GDM1 (cell line): ENCODE data around the gene MAN2A1.

Experiments used
- DNase-seq: peaks from one replicate; lab custom pipeline; 2025; lab: John Stamatoyannopoulos, UW

The MAN2A1 gene

GRCh38 chr5:109707531-109707930 is 17.8 kb downstream of the MAN2A1 start:
- no peak for DNase-seq

- no peak for DNase-seq
These were observed 19.1 kb downstream of the MAN2A1 start for GRCh38 chr5:109708813-109709212.

- no peak for DNase-seq
These were observed 19.5 kb downstream of the MAN2A1 start for GRCh38 chr5:109709225-109709624.

DNA sequence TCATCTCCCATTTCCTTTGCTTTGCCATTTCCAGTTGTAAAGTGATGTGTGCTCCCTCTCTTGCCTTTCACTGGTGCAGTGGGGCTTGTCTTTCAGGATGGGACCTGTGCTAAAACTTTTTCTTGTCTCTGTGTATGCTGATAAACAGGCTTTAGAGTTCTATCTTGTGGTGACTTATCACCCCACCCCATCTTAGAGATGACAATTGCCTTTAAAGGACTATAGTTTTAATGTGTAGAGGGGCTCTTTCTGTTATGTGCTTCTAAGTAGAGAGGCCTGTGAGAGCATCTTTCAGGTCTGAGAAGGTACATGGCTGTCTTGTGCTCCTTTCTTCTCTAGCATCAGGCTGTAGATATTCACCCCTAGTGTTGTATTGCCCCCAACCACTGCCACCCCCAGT is 21.9 kb downstream of the MAN2A1 start:
- DNase-seq = no peak

DNA sequence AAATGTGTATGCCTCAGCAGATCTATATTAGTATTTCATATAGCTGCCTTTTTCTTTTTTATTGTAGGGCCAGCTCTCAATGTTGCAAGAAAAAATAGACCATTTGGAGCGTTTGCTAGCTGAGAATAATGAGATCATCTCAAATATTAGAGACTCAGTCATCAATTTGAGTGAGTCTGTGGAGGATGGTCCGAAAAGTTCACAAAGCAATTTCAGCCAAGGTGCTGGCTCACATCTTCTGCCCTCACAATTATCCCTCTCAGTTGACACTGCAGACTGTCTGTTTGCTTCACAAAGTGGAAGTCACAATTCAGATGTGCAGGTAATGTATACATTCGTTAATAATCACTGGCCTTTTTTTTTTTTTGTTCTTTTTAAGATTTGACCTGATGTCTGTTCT is 23.7 kb downstream of the MAN2A1 start:
- no peak for DNase-seq

- no peak for DNase-seq
These were observed 24.9 kb downstream of the MAN2A1 start for GRCh38 chr5:109714592-109714991.

DNA sequence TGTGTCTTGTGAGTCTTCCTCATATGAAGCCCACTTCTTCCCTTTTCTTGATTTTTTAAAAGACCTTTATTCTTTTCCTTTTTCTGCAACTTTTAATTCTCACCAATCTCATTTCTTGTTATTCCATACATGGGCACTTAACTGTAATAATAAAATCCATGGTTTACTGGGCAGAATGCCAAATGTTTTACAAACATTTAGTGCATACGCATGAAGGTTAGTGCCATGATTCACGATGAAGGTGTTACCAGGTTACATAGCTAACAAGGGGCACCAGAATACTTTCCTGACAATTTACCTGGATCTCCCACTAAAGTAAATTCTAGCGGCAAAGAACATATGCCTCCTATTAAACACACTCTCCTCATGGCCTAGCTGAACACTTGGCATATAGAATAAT is 28.5 kb downstream of the MAN2A1 start:
- DNase-seq = no peak

DNA sequence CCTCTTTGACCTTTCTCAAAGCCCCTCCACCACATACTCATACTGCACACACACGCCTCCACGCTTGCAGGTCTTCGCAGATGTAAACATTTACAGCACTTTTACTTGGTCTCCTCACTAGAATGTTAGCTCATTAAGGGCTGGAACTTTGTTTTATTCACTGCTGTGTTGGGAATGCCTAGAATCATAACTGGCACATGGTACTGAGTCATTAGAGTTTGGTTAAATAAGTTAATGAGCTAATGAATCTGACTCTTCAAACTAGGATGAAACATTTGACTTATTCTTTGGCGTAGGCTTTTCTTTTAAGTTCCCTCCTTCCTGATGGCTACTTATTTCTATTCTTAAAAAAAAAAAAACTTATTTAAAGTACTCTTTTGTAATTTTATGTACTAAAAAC is 28.9 kb downstream of the MAN2A1 start:
- no peak for DNase-seq

- no peak for DNase-seq
These were observed 30.3 kb downstream of the MAN2A1 start for GRCh38 chr5:109719978-109720377.

DNA sequence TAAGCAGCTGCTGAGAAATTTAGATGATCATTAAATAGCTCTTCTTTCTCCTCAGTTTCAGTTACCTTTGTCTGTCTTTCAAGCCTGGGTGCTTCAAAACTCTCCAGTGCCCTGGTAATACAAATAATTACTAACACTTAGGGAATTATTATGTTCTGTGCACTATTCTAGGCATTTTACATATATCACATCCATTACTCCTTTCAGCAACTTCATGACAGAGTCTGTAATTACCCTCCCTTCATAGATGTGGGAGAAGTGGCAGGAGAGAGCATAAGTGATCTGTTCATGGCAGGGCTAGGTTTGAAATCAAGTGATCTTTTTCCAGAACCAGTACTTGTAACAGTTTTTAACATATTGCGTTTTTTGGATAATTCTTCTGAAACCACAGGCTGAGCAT is 32.0 kb downstream of the MAN2A1 start:
- DNase-seq = no peak

DNA sequence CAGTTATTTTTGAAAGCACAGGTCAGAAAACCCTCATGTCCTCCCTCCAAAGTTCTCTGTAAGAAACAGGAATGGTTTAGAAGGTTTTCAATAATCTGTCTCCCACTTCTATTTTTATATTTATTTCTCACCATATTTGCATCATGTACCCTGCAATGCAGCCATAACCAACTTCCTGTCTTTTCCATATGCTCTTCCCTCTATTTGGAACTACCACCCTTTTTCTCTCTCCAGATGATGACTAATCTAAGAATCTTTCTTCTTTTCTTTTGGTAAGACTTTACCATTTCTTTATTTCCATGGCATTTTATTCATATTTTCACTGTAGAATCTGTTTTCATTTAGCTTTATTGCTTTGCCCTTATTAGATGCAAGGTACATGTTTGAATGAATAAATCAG is 33.9 kb downstream of the MAN2A1 start:
- DNase-seq = no peak

DNA sequence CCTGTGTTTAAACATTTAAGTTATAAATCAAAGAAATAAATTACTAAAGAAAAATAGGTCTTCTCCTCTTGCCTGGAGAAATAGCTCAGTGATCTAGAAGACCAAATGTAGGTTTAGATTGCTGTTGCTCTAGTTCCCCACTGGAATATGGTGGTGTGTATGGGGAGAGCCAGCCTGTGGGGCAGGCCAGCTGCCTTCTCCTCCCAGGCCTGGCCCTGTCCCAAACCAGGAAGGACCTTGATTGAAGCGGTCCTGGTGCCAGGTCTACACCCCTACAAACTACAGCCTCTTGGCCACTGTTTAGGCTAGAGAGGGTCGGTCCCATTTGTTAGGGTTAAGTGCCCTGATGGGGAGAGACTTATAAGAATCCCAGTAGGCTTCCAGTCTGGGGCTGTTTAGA is 35.4 kb downstream of the MAN2A1 start:
- DNase-seq = no peak

DNA sequence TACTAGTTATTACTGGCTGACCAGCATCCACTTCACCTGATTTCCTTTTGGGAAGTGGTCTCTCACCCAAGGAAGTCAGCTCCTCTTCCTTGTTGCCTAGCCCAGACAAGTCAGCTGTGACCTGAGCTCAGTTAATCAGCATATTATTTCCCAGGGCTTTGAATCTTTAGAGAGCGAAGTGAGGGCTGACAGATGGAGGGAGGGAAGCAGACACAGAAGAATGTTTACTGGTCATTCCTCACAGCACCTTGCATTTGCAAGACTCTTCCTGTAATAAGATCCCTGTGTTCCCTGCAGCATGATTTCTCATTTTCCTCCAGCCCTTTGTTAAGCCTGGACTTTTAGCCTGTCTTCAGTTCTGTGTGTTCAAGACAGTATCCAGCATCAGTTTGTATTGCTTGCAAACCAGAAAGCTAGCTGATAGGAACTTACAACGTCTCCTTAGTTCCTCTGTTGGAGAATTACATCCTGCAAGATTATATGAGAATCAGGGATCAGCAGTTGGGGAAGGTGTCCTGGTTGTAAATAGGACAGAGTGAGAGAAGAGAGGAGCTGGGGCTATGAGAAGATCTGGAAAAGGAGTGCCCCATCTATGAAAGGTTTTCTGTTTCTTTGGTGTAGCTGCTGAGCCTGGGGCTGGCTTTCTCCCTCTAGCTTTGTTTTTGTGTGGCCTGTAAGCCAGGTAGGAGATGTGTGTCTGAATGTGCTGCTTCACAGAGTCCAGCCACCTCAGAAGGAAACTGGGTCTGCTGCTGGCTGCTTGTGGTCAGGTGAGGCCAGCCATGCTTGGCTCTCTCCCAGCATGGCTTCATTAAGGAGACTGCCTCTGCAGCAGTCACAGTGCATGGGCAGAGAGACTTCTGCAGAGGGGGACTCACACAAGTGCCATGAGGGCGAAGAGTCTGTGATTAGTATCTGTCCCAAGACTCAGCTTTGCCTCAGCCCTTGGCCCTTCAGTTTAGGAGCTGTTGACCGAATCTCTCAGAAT is 50.3 kb downstream of the MAN2A1 start:
- DNase-seq = no peak

DNA sequence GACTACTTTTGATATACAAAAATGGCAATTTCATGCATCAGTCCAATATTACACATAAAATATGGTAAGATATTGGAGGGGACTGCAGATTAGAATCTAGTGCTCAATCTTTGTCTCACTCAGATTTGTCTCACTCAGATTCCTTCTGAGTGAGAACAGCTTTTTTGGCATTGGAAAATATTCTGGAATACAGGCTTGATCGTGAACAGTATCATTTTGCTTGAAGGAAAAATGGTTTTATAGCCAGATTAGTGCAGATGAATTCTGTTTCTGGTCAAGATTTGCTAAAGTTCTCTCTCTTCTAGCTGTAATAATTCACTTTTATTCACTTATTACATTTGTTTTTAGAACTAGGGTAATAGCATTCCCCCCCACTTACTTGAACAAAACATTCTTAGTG is 51.2 kb downstream of the MAN2A1 start:
- no peak for DNase-seq

- DNase-seq = no peak
These were observed 51.7 kb downstream of the MAN2A1 start for GRCh38 chr5:109741390-109741789.

- DNase-seq = no peak
These were observed 53.4 kb downstream of the MAN2A1 start for GRCh38 chr5:109743041-109743531.

DNA sequence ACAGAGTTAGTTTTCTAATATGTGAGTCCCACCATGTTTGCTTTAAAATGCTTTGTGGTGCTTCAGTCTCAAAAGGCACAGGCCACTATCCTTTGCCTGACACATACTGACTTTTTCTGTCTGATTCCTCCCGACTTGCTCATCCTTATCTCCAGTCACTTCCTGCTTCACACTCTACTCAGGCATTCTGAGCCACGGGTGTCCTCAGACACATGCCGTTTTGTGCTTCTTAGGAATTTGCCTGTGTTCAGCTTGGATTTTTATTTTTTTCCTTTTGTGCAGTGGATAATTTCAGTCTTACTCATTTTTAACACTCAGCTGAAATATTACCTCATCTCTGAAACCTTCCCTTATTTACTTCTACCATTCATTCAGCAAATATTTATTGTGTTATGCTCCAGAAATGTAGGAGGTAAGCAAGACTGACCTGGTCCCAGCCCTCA is 54.1 kb downstream of the MAN2A1 start:
- DNase-seq = no peak

DNA sequence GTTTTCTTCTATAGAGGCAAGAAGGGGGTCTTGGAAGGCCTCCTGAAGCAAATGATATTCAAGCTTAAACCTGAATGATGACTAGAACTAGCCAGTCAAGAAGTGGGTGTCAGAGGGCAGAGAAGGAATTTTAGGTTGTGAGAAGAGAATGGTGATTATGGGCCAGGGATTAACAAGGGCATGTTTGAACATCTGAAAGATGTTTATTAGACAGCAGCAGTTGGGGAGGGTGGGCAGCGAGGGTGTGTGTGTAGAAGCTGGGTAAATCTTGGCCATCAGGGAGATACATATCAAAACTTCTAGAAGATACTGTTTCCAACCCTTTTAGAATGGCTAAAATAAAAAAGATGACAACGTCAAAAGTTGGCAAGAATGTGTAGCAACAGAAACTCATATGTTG is 54.5 kb downstream of the MAN2A1 start:
- DNase-seq = no peak

DNA sequence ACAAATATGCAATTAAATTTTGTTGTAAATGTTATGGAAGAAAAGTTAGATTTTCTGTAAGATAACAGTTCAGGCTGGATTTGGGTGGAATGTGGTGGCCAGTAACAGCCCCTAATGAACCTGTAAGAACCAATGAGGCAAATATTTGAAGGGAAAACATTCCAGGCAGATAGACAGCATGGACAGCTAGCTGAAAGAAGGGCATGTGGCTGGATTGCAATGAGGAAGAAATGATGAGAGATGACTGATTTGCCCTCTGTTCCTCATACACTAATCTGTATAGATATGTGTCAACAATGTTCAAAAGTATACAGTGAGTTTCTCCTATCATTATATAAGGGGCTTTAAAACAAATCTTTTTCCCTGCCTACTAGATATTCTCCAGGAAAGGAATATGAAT is 58.8 kb downstream of the MAN2A1 start:
- DNase-seq = no peak

DNA sequence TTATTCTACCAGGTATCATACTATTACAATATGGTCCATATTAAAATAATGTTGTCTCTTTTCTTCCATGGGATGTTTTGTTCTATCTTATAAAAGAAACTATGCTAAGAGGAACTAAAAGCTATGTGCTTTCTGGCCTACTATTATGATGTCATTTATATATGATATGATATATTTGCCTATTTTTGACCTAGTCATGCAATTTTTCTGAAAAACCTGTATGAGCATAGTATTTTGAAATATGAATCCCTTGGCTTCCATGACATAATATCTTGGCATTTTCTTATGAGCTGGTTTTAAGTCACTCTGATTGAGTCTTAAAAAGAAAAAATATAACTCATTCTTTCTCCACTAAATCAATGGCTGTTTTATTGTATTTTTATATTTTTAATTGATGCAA is 60.7 kb downstream of the MAN2A1 start:
- no peak for DNase-seq

GRCh38 chr5:109753279-109753678 is 63.6 kb downstream of the MAN2A1 start:
- no peak for DNase-seq

- DNase-seq = no peak
These were observed 64.6 kb downstream of the MAN2A1 start for GRCh38 chr5:109754319-109754718.

DNA sequence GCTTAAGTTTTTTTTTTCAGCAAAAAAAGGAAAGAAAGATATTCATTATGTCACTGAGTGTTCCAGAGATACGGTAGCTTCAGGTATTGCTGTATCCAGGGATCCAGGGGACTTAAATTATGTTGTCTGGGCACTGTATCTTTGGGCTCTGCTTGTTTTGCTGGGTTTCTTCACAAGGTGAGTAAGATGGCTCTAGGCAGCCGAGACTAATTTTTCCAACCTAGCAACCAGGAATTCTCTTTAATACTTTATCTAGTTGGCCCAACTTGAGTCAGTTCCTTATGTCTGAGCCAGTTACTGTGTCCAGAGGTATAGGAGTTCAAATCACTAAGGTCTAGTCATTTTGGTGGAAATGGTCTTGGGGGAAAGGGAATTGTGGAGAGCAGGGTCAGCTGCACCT is 66.0 kb downstream of the MAN2A1 start:
- no peak for DNase-seq
